Measurements from ENCODE around the gene MRPL54.

Gene MRPL54

DNA sequence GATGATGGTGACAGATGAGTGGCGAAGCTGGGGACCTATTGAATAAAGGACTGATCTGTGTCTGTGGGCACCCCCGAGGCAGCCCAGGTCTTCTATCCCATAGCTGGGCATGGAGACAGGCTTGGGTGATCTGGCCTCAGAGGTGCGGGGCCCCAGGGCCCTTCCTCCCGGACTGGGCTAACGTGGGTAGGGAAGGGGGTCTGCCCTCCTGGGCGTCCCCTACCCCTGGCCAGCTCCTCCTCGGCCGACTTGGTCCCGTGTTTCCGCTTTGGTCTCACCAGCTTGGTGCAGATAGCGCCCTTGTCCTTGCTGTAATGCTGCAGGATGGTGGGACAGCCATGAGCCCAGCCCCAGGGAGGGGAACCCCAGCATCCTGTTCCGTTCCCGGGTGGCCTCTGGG is 20.4 kb downstream of the MRPL54 start:
- DNase-seq (ENCODE audit: low read depth, low spot score), result no peak
- H3K27ac ChIP-seq, result no peak overlapping the region

DNA sequence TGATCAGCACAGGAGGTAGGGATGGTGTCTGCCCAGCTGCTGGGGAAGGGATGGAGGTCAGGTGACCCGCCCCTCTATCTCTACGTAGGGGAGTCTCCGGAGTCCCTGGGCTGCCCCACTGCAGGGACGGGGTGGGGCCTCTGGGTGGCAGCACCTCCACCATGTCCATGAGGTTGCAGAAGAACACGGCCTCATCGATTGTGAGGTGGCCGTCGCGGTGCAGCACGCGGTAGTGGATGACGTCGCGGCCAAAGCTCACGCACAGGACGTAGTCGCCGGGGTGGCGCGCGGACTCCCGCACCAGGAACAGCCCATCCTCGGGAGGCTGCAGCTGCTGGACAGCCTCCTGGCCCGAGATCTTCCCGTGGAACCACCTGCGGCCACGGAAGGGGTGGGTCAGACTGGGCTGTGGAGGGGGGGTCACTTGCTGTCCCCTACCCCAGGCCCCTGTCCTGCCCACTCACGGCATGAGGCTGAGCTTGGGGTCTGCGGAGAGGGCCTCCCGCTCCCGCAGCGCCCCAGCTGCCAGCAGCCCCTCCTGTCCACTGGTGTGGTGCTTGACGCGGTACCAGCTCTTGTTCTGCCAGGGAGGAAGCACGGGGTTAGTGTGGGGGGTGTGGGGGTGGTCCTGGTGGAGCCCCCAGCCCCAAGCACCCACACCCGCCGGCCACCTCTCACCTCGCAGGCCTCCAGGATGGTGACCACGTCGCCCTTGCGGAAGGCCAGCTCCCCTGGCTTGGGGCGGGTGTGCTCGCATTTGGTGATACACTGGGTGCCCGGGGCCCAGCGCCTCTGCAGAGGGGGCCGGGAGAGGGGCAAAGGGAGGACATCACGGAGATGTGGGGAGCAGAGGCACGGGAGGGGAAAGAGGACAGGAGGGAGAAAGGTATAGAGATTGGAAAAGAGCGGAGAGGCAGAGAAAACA is 21.4 kb downstream of the MRPL54 start:
- no peak for DNase-seq (ENCODE audit: low read depth, low spot score)

DNA sequence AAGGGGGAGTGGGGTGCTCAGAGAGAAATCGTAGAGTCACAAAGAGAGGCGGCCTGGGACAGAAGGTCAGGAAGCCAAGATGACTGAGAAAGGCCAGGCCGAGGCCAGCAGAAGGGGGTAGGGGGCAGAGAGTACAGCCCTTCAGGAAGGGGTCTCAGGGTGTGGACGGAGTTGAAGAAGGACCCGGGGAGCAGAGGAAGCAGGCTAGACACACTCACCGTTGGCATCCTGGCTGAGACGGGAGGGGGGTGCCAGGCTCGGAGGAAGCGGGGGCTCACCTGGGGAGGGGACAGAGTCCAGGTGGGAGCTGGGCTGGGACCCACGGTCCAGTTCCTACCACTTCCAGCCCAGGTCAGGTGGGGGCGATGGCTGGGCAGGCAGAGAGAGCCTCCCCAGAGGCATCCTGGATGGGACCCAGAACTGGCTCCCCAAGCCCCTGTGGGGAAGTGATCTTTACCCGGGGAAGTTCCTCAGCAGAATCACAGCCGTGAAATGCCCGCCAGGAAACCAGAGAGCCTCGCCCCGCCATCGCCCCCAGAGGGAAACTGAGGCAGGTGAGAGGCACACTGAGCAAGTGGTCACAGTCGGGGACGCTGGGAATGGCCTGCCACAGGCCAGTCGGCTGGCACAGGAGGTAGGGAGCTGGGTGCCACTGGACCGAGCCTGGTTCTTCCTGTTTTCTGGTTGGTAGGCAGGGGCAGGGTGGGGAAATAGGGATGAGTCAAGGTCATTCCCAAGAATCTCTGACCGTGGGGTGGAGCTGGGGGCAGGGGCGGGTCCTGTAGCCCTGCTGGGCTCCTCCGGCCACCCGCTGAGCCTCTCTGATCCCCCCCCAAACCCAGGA is 22.3 kb downstream of the MRPL54 start:
- no peak overlapping the region for H3K27ac ChIP-seq
- DNase-seq (ENCODE audit: low read depth, low spot score), result no peak

More for the DNA sequence above, 21.4 kb downstream of the MRPL54 start:
- no peak overlapping the region for H3K27ac ChIP-seq

DNA sequence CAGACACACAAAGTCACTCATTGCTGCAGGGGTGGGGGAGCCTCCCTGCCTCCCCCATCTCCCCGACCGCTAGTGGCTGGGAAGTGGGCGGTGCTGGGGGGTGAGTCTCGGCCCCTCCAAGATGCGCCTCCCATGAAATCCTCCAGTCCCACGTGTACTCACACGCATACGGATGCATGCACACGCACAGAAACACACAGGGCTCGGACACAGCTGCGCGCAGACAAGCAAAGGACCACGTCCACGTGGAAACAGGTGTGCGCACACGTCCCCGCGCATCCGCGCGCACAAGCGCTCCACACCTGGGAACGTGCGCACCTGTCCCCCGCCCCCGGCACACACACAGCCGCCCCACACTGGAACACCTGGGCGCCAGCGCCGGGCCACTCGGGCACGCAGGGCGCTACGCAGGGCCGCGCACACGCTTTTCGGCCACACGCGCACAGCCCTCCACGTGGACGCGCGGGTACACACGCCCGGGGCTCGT is 23.0 kb downstream of the MRPL54 start:
- no peak for DNase-seq (ENCODE audit: low read depth, low spot score)
- no peak overlapping the region for H3K27ac ChIP-seq

DNA sequence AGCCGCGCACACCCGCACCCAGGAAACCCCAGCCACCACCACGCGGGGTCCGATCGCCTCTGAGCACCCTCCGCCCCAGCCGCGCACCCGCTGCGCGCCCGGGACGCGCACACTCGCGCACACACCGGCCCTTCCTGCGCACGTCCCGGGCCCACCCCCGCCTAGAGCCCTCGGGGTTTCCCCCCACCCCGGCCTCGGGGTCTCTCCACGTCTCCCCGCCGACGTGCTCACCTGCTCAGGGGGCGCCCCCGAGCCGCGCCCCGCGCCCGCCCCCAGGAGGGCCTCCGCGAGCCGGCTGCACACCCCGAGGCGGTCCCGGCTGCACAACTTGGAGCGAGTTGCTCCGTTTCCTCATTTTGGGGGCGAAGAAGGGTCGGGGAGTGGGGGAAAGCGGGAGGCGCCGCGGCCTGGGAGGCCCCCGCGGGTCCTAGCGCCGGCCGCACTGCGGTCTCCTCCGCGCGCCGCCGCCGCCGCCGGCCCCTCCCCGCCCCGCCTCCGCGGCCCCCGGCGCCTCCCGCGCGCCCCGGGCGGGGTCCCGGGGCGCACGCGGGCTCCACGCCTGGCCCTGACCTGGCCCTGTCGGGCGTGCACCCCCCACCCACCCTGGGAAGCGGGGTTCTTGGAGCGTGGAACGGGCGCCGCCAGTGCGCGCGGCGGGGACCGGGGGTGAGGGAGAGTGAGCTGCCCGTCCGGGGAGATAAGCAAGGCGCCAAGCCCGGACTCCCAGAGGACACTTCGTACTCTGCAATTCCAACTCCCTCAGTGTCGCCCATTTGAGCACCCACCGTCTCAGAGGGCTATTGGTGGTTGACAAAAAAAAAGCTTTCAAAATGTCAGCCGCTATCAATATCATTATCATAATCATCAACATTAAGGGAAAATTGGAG is 23.7 kb downstream of the MRPL54 start, which contains the start of gene MATK:
Gene MATK, minus strand, starts transcription at position 444 of the 887 bp plus-strand sequence. CDS start 1,246 bp downstream, outside the sequence.
- no peak for DNase-seq (ENCODE audit: low read depth, low spot score)
- no peak within 1 kb of the TSS for H3K27ac ChIP-seq

DNA sequence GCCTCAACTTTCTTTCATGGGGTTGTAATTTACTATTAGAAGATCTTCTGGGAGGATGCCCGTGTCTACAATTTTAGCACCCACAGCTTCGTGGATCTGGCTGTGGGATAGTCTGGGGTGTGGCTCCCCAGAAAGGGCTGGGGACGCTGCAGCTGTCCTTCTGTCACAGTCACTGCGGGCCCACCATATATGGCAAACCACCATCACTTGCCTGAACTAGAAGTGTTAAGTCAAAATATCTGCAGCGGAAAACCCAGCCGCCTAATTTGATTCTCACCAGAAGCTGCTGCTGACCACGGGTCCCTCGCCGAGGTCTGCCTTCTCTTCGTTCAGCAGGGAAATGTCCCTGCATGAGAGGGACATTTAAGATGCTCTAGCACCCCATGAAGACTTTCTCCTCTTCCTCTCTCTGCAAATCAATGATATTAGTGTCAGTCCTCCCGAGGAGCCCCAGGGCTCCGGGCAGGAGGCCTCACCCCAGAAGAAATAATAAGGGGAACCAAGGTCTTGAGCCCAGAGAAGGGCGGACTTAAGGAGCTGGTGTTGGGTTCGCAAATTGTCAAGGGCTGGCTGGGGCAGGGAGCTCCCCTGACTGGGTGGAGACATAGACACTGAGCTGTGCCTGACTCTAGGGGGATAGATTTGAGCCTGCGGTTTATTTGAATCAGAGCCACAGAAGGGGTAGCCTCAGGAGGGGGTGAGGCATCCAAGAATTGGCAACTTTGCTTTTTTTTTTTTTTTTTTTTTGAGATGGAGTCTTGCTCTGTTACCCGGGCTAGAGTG is 26.7 kb downstream of the MRPL54 start:
- no peak for DNase-seq (ENCODE audit: low read depth, low spot score)
- no peak overlapping the region for H3K27ac ChIP-seq

DNA sequence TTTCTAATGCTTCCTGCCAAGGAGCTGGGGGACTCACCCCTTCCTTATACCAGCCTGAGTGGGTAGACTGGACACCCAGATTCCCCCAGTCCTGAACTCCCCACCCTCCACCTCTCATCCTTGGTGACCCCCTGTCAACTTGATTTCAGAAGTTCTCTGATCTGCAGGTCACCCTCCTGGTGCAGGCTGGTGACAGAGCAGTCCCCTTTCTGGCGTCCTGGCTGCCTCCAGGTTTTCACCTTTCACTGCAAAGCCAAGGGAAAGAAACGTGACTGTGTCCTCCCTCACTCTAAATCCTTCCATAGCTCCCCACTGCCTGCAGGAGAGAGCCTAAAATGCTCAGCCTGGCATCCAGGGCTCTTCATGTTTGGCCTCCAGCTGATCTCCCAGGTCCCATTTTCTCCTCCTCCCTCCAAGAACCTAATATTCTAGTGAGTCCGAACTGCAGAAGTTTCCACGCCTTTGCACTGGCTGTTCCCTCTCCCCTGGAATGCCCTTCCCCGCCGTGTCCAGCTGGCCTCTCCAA is 27.8 kb downstream of the MRPL54 start:
- no peak for DNase-seq (ENCODE audit: low read depth, low spot score)
- H3K27ac ChIP-seq, result no peak overlapping the region

DNA sequence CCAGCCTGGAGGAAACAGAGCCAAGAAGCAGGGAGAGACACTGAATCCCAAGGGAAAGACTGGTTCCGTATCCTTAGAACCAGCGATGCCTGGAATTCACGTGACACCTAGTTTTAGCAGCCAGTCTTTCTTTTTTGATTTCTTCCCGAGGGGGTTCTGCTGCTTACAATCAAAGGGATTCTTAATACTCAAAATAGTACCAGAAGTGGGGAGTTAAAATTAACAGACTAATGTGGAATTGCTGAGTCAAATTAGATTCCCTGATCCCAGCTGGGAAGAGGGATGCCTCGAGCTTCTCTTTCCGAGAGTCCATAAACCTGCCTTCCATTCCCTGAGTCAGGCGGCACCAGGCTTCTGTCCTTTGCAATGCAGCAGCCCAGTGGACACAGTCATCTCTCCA is 28.5 kb downstream of the MRPL54 start:
- no peak for DNase-seq (ENCODE audit: low read depth, low spot score)
- no peak overlapping the region for H3K27ac ChIP-seq

DNA sequence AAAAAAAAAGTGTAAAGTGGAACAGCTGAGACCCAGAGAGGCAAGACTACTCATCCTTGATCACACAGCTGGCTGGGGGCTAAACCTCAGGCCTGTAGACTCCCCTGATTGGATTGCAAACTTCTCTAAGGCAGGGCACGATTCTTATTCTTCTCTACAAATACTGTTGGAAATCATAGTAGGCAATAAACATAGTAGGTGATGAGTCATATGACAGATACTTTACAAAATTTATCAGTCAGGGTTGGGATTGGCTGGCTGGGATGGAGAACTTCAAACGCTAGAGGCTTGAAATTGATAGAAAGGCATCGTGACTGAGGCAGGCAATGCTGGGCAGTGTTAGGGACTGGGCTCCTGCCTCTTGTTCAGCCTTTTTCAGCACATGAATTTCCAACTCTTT is 29.6 kb downstream of the MRPL54 start:
- no peak for DNase-seq (ENCODE audit: low read depth, low spot score)
- no peak overlapping the region for H3K27ac ChIP-seq

DNA sequence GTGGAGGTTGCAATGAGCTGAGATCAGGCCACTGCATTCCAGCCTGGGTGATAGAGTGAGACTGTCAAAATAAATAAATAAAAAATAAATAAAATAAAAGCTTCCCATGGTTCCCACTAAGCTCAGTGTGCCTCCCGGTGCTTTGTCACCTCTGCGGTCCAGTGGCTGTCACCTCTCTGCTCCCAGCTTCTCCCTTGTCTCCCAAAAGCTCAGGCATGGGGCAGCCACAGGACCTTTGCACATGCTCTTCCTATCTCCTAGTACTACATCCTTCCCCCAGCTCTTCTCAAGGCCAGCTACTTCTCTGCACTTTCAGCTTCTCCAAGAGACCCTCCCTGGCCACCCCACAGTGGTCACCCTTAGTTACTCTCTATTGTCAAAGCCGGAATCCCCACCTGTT is 31.3 kb downstream of the MRPL54 start:
- DNase-seq (ENCODE audit: low read depth, low spot score), result no peak
- no peak overlapping the region for H3K27ac ChIP-seq

DNA sequence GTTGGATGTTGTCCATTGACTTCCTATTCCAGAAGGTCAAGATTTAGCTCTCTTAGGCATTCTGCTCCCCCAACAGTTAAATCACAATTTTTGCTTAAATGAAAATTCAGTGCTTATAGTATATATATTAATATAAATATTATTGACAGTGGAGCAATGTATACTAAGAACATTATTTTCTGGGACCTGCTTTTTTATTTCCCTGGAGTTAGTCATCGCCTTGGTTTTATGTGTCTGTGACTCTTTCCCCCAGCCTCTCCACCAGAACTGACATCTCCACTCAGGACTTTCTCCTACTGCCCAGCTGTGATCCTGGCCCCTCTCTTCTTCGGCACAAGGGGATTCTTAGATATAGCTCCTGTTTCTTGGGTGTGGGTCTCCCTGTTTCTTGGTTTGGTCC is 33.9 kb downstream of the MRPL54 start:
- no peak overlapping the region for H3K27ac ChIP-seq
- no peak for DNase-seq (ENCODE audit: low read depth, low spot score)

DNA sequence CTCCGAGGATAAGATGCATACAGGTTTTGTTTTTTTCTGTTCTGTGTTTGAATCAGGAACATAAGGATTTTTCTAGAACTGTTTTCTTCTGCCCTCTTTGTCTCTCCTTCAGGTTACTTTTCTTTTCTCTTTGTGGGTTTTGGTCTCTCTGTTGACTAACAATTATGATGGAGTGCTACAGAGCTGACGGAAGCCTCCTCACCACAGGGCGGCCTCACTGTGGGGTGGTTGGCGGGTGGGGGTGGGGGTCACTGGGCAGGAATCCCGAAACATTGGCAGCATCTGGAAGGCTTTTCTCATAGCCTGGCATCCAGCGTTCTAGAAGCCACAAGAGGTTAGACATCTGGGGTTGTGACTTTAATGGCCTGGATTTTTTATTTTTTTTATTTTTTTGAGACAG is 35.7 kb downstream of the MRPL54 start:
- DNase-seq (ENCODE audit: low read depth, low spot score), result no peak
- no peak overlapping the region for H3K27ac ChIP-seq

DNA sequence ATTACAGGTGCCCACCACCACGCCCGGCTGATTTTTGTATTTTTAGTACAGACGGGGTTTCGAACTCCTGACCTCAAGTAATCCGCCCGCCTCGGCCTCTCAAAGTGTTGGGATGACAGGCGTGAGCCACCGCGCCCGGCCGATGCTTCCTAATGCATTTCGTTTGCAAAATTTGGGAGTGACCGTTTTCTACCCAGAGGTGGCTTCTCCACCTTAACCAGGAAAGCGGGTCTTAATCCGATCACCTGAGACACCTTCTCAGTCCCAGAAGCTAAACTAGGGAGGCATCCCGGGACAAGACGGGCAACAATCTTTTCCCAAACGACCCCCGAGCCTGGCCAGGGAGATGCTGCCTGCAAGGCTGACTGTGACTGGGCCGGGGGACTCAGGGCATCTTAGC is 38.5 kb downstream of the MRPL54 start:
- no peak overlapping the region for H3K27ac ChIP-seq
- no peak for DNase-seq (ENCODE audit: low read depth, low spot score)

DNA sequence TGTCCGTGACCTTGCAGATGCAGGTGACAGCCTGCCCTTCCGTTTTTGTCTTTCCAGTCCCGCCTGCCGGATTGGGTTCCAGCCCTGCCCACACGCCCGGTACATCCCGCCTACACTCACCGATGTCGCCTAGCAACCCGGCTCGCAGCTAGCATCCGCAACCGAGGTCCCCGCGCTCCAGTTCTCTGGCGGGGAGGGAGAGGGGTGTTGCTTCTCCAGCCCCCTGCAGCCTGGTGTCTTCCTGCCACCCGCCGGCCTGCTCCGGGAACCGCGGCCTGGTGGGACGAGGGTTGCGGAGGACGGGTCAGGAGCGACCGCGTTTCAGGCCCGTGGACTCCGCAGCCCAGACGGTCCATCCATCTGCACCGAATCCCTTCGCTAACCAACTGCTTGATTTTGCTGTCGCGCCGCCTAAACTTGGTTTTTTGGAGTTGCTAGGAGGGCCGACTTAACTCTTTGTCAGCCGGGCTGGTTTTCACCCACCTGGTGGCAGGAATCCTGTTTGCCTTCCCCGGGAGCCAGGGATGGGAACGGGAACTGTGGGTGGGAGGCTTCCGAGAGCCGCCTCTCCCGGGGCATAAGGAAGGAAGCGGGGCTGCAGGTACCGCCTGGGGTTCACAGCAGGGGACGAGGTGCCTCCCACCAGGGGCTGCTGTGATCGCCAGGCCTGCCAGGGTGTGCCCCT is 39.1 kb downstream of the MRPL54 start:
- DNase-seq (ENCODE audit: low read depth, low spot score), result no peak
- no peak overlapping the region for H3K27ac ChIP-seq

DNA sequence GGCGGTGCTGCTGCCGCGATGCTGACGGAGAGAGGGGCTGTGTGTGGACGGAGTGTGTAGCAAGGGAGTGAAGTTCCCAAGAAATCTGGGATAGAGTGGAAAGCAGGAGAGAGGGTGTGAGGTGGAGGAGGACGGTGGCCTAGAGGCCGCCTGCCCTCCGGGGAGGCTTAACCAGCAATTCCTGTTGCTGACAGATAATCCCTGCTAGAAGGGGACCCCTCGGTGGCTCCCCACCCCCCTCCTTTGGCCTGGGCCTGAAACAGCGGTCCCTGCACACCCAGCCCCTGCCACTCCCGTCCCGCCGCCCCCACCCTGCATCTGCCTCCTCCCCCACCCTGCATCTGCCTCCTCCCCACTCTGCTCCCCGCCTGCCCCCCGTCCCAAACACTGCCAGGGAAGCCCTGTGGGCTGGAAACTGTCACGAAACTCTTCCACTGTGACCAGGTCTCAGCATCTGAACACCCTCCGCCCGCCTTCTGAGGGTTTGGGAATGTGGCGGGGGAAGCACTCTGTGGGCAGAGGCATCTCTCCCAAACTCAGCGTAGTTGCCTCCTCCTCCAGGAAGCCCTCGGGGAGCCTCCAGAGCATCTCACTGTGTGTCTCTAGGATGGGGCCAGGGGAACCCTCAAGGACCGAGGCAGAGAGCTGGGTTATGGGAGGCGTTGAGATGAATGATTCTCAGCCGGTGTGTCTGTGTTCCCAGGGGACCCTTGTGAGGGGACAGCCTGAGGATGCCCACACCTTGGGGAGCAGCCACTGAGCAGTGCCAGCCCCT is 40.8 kb downstream of the MRPL54 start:
- no peak for DNase-seq (ENCODE audit: low read depth, low spot score)

DNA sequence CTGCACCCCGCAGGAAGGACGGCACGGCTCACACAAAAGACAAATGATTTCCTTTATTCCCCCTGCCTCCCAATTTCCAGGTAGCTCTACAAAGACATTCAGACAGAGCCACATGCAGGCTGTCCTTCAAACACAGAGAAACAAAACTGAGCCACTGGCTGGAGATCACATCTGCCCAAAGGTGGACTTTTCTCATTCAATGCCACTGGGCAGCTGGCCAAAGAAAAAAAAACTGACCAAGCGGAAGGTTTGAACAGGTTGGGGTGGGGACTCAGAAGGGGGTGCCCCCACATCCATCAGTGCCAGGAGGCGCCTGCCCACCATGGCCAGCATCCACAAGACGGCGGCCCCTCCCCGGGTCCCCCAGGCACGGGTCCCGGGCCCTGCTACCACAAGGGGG is 41.5 kb downstream of the MRPL54 start:
- no peak overlapping the region for H3K27ac ChIP-seq
- no peak for DNase-seq (ENCODE audit: low read depth, low spot score)

More for the DNA sequence above, 40.8 kb downstream of the MRPL54 start:
- no peak overlapping the region for H3K27ac ChIP-seq

DNA sequence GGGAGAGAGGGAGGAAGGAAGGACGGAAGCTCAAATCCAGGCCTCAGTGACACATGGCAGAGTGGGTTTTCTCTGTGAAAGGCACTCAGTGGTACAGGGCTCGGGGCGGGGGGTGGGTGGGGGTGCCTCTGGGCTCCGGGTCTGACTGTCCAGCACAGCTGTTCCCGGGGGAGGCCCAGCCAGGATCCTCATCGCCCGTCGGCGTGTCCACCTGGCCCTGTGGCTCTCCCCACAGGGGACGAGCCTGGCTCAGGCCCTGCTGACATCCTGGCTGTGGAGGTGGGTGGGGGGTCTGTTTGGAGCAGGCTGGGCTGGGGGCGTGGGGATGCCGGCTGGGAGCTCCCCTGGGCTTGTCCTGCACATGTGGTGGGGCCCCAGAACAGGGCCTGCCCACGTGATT is 41.9 kb downstream of the MRPL54 start:
- H3K27ac ChIP-seq, result no peak overlapping the region

DNA sequence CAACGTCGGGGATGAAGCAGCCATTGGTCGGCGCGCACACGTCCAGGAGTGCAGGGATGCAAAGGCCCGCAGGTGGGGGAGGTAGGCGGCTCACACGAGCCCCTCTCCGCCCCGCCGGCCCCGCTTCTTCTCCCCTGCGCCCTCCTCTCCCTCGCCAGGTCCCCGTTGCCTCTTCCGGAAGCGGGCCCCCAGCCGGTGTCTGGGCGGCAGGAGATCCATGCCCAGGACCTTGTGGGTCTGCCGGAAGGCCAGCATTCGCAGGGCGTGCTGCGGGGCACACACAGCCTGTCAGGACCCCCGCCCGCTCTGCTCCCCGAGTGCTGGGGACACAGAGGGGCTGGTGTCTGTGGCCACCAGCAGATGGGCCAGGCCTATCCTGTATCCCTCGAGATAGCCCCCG is 43.4 kb downstream of the MRPL54 start:
- no peak overlapping the region for H3K27ac ChIP-seq

More for the DNA sequence above, 41.9 kb downstream of the MRPL54 start:
- no peak for DNase-seq (ENCODE audit: low read depth, low spot score)

More for the DNA sequence above, 43.4 kb downstream of the MRPL54 start:
- no peak for DNase-seq (ENCODE audit: low read depth, low spot score)

Measured in epithelial cell of prostate (primary cell).